GM18909 (cell line): ENCODE results near the gene FXR1.
"Not testable (repeated sequence)": the region's sequence is repeated elsewhere in the genome, so short reads cannot be mapped to it uniquely, and the experiment has no call there.

Source experiments
- ATAC-seq: cut with Tn5 transposase; IDR thresholded peaks from one replicate; pipeline ENCODE4 v1.9.1; 2021; ENCODE audit warnings: mild to moderate bottlenecking; ENCODE audit not compliant: unreplicated experiment, poor library complexity

Gene FXR1

DNA sequence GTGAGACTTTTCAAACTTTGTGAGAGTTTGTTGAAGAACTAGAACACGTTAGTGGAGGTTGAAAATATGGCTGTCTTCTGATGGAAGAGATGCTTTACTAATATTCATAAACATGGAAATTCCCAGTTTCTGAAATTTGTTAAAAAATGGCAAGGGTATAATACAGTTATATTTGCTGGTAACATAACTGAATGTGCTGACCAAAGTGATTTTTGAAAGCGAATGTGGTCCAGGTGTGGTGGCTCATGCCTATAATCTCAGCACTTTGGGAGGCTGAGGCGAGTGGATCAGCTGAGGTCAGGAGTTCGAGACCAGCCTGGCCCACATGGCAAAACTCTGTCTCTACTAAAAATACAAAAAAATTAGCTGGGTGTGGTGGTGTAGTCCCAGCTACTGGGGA lies 18.1 kb downstream of the FXR1 start:
- ATAC-seq, result no peak

DNA sequence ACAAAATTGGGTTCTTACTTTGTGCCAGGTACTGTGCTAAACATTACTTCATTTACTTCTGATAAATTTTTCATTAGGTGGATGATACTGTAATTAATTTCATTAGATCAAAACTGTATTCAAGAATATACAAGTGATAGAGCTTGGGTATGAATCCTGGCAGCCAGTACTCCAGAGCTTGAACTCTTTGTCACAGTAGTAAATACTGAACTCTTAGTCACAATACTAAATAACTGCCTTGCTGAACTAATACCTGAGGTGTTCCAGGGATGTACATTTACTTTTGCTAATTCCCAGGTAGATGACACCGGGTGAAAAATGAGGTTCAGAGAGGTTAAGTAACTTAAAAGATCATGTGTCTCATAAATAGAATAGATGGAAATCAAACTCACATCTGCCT lies 20.3 kb downstream of the FXR1 start:
- ATAC-seq, result no peak

DNA sequence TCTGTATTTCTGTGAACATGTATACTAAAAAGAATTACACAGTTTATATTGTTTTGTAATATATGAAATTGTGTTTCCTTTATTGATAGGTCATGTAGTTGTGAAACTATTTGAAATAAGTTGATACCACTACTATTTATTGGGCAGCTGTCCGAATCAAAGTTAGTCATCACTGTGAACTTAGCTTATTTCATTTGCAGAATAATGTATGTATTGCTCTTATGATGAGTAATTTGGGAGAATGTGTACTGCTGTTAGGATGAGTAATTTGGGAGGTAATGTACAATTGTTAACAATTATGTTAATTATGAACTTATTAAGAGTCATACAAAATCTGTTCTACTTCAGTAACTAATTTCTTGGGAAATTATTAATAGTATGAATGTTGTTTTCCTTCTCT lies 22.2 kb downstream of the FXR1 start:
- no peak for ATAC-seq

DNA sequence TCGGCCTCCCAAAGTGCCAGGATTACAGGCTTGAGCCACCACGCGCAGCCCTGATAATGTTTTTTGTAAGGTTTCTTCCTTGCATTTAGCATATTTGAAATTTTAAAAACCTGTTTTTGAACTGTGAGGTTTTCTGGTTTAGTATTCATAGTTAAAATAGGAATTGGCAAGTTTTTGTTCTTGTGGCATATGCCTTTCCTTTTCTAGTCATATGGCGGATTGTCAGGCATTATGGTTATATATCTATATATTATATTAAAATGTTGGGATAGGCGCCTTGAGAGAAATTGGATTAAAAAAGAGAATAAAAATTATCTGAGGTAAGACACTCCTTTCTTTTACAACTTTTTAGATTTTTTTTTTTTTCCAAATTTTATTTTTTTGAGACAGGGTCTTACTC lies 28.4 kb downstream of the FXR1 start:
- no peak for ATAC-seq

DNA sequence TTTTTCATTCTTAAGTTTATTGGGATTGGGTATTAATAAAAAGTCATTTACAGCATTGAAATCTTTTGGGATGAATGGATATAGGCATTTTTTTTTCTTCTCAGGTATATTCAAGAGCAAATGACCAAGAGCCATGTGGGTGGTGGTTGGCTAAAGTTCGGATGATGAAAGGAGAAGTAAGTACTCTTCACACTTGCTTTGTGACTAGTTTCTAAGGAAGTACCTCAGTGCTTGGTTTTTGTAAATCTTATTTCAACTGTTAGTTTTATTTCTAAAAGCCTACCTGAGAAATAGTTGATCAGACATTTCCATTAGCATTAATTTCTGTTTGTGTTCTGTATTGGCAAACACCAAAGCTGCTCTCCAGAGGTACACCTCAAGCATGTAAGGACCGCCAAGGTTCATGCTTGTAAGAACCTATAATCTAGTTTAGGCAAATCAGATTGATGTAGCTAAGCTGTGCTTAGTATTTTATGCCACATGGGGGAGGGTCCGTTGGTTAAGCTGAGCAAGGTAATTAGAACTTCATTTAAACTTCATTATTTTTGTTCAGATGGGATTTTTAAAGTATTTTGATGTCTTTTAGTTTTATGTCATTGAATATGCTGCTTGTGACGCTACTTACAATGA lies 35.4 kb downstream of the FXR1 start:
- ATAC-seq, result peak; percentile 66

DNA sequence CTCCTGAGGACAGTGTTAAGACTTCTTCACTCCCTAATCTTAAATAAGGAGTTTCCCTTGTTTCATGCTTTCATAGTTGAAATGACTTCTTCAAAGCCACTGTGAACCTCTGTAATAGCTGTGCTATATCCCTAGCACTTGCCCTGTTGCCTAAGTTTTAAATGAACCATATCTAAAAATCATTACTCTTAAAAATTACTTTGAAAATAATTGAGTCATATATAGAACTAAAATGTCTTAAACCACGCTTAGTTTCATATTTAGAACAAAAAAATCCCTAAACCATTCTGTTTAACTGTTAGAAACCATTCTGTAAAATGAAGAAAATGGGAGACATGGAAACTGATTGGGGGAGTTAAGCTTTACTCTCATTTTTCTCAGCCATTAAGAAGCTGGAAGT lies 47.2 kb downstream of the FXR1 start:
- ATAC-seq, result no peak

DNA sequence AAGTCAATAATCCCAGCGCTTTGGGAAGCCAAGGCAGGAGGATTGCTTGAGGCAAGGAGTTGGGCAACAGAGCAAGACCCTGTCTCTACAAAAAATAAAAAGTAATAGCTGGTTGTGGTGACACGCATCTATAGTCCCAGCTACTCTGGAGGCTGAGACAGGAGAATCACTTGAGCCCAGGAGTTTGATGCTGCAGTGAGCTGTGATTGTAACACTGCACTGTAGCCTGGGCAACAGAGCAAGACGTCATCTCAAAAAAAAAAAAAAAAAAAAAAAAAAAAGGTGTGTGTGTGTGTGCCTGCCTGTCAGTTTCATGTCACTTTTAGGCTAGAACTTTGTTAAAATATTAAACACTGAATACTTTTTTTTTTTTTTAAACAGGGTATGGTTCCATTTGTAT lies 48.6 kb downstream of the FXR1 start:
- ATAC-seq, result no peak

DNA sequence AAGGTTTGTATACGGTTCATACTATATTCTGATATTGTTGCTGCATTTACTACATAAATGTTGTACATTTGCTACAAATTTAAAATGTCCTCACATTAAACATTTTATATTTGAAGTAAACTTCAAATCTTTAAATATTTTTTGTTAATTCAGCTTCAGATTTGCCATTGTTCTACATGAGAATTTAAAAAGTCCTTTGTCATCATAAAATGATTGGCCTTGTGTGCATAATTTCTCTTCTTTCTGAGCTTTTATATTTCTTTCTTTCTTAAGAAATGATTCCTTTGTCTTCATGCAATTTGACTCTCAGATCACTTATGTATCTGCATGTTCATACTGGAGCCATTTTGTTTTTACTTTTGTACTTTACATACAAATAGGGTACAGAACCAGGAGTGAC lies 49.1 kb downstream of the FXR1 start:
- ATAC-seq, result no peak

DNA sequence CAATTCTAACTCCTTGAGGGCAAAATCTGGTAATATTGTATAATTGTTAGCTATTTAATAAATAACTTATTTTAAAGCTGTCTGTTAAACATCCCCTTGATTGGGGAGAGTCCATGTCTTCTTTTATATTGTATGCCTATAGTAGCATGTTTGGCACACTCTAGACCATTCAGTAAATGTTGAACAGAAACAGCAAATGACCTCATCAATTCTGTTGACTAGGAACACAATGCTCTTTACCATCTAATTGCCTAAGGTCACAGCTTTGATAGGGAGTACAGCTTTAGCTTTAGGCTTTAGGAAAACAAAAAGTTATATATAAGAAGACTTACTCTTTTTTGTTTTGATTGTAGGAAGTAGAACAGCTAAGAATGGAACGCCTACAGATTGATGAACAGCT lies 50.1 kb downstream of the FXR1 start:
- ATAC-seq, result no peak

DNA sequence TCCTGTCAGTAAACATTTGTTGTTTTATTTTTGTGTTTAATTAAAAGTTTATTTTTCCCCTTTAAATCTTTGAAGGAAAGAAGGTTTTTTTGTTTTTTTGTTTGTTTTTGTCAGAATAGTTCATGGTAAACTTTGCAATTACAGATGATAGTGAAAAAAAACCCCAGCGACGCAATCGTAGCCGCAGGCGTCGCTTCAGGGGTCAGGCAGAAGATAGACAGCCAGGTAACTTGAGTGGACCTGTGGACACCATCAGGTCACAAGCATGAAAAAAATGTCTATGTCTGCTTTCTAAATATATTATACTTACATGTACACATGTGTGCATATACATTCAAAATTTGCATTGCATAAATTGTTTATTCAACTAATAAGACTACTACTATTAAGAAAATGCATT lies 58.5 kb downstream of the FXR1 start:
- no peak for ATAC-seq

DNA sequence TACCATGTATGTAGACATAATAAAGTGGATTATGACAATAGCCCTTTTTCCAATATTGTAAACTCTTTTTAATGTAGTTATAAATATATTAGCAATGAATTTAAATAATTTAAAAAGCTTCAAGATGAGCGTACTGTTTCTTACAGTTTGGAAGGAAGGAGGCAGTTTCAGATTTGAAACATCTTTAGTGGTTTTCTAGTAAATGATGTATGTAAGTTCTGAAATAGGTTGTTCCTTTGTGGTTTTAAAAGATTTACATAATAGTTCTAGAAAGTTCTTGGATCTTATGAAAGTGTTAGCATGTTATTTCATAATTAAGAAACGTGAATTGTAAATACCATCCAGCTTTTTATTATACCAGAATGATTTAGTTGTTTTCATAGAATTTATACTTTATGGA lies 61.1 kb downstream of the FXR1 start:
- peak; percentile 61 for ATAC-seq

DNA sequence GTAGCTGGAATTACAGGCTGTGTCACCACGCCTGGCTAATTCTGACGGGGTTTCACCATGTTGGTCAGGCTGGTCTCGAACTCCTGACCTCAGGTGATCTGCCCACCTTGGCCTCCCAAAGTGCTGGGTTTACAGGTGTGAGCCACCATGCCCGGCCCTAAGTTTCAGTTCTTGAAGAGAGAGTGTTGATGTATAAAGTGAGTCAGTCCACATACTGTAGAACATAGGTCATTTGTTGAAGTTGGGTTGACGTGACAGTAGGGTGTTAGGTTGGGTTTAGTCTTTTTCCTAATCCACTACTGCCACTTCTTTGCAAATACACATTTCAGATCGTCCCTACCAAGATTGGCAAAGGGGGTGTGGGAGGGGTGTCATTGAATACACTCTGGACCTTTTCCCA lies 61.8 kb downstream of the FXR1 start:
- ATAC-seq, result no peak

DNA sequence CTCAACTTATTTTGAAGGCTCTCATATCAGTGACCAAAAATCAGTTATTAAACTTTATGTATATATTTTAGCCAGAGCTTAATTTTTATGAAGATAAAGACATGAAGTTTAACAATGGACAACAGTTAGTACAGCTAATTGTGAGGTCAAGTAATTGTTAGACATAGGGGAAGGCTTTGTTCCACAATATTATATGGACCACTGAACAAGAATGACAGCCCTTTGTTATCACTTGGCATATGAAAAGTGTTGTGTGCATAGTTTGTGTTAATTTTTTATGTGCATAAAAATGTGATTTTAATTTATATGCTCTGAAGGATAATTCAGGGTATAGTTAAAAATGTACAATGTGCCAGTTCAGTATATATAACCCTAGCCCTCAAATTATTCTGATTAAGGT lies 65.0 kb downstream of the FXR1 start:
- no peak for ATAC-seq

DNA sequence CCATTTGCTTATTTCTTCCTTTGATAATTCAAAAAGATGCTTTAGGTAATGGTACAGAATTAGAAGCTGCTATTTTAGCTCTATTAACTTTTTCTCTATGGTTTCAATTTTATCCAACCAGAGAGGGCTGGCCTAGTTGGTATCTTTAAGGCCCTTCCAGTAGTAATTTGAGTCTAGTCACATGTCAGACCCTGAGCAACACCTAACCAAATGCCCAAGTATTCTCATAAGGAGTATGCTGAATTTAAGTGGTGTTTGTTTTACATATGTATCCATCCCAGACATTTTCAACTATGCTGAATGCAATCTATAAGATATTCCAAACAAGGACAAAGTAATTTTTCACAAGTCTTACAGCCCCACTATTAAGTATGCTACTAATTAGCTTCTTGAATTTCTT lies 67.5 kb downstream of the FXR1 start:
- ATAC-seq, result no peak

DNA sequence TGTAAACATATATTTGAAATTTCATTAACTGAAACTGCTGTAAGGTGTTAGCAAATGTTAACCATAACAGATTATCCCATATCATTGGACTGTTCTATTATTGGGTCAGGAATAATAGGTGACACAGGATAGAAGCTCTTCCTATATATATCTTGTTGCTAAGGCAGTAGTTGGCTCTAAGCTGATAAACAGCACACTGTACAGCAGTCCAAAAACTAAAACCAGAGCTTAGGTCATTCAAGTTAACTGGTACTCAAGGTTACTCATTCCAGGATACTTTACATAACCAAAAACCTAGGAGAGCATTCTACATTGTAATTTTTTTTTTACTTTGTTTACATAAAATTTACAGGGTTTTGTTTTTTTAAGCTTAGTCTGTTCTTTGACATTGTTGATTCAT lies 68.1 kb downstream of the FXR1 start:
- no peak for ATAC-seq

DNA sequence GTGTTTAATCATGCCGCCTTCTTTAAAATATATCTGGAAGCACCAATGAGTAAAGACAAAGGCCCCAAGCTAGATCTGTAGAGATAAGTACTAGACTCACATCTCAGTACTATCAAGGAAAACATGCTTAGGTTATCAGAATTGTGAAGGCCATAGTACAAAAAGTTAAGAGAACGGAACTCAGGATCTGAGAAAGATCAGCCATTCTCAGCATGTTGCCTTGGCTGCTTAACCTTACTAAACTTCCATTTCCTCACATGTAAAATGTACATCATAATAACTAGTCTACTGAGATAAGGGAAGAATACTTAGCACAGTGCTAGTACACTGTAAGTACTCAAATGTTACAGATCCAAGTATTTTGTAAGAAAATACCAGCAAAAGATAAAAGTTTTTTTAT lies 69.4 kb downstream of the FXR1 start:
- no peak for ATAC-seq

DNA sequence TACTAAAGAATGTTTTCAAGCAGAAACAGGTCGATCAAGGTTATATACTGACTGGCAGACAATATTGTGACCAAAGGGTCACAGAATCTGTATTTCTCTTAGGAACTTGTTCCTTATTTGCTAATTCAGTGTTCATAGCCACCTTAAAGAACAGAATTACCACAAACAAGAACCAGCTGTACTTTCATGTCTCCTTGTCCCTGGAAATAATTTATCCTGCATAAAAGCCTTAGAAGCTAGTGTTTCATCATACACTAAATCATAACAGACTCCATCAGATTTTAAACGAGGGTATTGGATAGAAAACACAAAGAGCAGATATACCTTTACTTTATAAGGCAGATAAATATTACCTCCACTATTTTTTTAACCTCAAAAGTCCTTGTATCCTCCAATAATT lies 70.7 kb downstream of the FXR1 start:
- no peak for ATAC-seq

DNA sequence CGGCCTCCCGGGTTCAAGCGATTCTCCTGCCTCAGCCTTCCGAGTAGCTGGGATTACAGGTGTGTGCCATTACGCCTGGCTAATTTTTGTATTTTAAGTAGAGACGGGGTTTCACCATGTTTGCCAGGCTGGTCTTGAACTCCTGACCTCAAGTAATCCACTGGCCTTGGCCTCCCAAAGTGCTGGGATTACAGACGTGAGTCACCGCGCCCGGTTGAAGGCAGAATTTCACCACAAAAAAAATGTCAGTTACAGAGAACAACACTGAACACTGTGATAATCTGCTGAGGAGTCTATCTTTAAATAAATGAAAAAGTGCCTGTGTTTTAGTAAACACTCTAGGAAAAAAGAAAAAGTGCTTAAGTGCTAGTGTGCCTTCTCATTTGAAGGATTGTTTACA lies 73.9 kb downstream of the FXR1 start:
- ATAC-seq, result not testable (repeated sequence)

DNA sequence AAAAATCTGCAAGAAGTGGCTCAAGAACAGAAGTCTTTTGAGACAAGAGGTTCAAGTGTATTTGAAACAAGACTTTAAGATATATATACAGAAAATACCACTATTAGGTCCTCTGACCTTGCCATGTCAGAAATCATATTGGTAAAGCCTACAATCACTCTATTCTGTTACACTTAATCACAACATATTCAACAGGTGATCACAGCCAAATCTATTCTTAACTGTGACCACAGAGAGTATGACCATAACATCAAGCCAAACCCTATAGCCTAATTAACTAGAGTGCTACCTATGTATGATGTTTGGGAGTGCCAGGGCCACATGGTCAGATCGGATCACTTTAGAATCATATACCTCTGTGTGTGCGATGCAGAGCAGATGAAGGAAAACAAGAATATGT lies 74.9 kb downstream of the FXR1 start:
- no peak for ATAC-seq

DNA sequence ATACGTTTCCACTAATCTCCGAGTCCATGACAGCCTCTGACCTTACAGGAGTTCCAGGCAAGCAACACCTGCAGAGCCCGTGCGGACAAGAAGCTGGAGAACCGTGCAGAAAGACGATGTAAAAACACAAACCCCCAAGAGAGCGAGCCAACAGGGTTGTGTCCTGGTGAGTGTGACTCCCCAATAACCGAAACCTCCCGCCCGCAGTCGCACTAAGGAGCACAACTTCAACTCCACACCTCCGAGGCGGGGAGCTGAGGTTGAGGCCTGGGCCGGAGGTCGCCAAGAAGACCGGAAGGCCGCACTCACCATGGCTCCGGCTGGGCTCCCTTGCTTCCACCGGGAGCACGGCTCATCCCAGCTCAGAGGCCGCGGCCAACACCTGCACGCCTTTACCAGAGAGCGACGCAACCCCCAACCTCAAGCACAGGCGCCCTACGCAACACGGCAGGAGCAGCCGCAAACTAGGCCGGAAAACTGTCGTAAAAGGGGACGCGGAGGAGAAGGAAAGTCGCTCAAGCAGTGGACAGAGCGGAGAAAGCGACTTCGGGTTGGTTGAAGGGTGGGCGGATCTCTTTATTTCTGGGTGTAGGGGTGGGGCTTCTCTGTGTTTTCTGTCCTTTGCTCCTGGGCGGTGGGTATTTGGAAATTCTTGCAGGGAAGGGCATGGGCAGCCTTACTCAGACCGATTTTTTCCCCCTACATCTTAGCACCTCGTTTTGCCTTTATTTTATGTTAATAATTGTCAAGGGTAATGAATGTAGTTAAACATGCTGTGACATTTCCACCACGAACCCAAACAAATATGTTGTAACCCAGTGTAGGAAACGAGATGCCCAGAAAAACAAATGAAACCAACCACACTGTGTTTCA lies 77.1 kb downstream of the FXR1 start, which contains the start of gene DNAJC19:
DNAJC19 (minus strand) TSS at position 446 of the 873 bp plus-strand sequence; CDS start at position 312, 134 bp downstream.
- peak; percentile 95 for ATAC-seq

DNA sequence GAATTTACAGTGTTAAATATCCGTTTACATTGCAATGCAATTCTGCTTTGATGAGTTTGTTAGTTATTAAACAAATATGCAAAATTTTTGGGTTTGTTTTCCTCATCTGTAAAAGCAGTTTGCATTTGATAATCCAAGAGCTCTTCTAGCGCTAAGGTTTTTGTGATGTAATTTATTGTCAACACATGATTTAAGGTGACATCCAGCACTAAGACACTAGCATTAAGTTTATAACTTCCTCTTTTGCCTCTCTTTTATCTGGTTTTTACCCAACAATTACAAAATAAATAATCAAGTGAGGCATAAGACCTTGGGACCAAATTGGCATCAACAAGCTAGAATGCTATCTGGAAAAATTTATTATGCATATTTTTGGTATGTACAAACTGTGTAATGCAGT lies 78.0 kb downstream of the FXR1 start:
- no peak for ATAC-seq

DNA sequence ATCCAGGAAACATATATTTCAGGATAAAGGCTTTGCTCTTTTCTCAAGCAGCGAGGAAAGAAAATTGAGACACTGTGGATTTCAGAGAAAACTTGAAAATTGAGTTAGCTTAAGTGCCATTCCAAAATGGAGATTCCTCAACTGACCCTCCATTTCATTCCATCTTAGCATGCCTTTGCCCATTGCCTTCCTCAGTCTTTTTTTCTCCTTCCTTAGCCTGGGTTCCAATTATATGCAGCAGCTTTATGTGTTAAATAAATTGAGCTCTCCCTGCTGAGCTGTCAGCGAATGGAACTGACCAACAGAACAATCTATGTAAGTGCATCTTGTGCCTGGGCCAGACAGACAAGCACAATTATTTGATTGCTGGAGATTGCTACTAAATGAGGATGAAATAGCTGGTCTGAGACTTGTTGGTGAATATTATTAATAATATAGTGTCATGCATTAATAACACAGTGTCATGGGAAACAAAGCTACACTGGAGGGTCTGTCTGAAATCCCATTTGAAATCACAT lies 84.0 kb downstream of the FXR1 start:
- ATAC-seq, result no peak
